Measurements from ENCODE around the gene CCDC149. TPM values are rescaled to one million over a fixed set of nuclear protein-coding genes. Genes with fewer than 3 reads are reported as not detected.

Gene CCDC149
- polyA plus RNA-seq, 1 experiment = 10.2 TPM

DNA sequence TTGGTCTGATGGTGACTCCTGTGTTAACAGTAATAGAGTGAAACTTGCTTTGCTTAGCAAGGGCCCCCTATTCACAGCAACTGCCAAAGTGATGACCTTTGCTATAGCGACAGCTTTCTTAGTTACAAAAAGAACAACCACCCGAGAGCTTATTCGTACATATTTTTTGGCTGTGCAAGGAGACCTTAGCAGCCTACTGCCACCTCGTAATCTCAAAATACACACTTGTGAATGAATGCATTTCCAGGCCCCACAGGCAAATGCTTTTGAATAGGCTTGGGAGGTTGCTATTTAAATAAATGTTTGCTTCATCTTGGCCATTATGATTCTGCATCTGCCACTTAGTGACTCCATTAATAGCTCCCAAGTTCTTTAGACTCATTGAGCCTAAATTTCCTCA is 47.4 kb downstream of the CCDC149 start:
- Histone ChIP-seq H3K27me3 (ENCODE audit: control insufficient read depth, insufficient read depth, low read length) (no peaks in the 10 kb centered on the region), H3K36me3 (ENCODE audit: control insufficient read depth, insufficient read depth, low read length) (peaks cover 1% of the 10 kb centered on the region; the same call in 1 of the 2 replicates), H3K4me3 (ENCODE audit: low read depth, low read length) (no peak overlapping the region)
- ChIA-PET CTCF (no interaction called here), POLR2A (no interaction called here)
- TF ChIP-seq, protein P1, sequence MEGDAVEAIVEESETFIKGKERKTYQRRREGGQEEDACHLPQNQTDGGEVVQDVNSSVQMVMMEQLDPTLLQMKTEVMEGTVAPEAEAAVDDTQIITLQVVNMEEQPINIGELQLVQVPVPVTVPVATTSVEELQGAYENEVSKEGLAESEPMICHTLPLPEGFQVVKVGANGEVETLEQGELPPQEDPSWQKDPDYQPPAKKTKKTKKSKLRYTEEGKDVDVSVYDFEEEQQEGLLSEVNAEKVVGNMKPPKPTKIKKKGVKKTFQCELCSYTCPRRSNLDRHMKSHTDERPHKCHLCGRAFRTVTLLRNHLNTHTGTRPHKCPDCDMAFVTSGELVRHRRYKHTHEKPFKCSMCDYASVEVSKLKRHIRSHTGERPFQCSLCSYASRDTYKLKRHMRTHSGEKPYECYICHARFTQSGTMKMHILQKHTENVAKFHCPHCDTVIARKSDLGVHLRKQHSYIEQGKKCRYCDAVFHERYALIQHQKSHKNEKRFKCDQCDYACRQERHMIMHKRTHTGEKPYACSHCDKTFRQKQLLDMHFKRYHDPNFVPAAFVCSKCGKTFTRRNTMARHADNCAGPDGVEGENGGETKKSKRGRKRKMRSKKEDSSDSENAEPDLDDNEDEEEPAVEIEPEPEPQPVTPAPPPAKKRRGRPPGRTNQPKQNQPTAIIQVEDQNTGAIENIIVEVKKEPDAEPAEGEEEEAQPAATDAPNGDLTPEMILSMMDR (IDR thresholded peaks at IDR 0.05; ENCODE audit: insufficient read depth, low read depth, low read length) = no peak
- no peak for DNase-seq (ENCODE audit: low read depth)

DNA sequence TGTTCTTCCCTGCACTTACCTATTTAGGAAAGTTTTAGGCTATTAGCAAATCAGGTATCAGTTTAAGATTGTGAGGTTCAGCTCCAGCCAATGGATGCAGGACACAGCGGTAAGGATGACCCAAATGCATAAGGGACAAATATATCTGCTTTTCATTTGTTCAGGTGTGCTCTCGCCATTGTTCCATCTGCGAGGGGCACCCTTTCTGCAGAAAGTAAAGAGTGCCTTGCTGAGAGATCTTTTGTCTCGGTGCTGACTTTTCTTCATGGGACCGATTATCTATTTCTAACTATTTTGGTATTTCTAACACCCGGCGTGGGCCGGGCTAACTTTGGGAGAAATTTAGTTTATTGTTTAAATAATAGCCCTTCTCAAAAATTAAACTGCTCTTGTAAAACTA is 49.0 kb downstream of the CCDC149 start:
- ChIA-PET POLR2A (no interaction called here), CTCF (no interaction called here)
- no peak overlapping the region for H3K4me3 ChIP-seq (ENCODE audit: low read depth, low read length)
- no peaks in the 10 kb centered on the region; the same call in 1 of the 2 replicates for H3K36me3 ChIP-seq (ENCODE audit: control insufficient read depth, insufficient read depth, low read length)
- TF ChIP-seq, protein P1 (IDR thresholded peaks at IDR 0.05; ENCODE audit: insufficient read depth, low read depth, low read length) = no peak
- H3K27me3 ChIP-seq (ENCODE audit: control insufficient read depth, insufficient read depth, low read length) = no peaks in the 10 kb centered on the region
- DNase-seq (ENCODE audit: low read depth) = no peak

DNA sequence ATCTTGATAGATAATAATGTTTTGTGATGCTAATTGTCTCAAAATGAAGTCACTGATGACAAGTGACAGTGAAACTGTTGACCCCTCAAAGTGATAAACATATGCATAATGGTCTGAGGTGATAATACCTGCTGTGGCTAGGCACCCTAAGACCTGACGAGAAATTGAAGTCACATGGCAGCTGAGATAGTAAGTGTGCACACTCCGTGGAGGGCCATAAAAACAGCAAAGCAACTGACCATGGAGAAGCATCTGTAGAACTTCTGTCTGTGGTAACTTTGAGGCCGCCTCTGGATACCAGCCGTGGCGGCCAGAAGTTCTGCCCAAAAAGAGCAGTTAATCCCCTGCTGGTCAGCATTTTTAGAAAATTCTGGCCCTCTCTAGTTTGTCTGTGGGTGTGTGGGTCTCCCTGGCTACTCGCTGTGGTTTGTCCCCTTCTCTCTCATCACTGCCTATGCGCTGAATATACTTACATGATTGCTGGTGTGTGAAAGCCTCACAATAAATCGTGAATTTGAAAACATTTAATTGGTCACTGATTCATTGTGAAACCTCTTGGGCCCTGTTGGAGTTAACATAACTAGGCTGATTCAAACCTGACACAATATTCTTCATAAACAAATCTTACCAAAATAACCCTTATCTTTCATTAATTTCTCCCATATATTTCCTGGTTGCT is 50.6 kb downstream of the CCDC149 start:
- Histone ChIP-seq H3K4me3 (ENCODE audit: low read depth, low read length) (no peak overlapping the region), H3K36me3 (ENCODE audit: control insufficient read depth, insufficient read depth, low read length) (no peaks in the 10 kb centered on the region), H3K27me3 (ENCODE audit: control insufficient read depth, insufficient read depth, low read length) (no peaks in the 10 kb centered on the region)
- CTCF ChIA-PET = interaction anchor here (0.6 kb wide), 1 partner anchor 22 kb away, joined by 6 read pairs; no protein-coding TSS in a partner anchor
- POLR2A ChIA-PET = no interaction called here
- TF ChIP-seq, protein P1 (IDR thresholded peaks at IDR 0.05; ENCODE audit: insufficient read depth, low read depth, low read length) = no peak
- DNase-seq (ENCODE audit: low read depth) = no peak

DNA sequence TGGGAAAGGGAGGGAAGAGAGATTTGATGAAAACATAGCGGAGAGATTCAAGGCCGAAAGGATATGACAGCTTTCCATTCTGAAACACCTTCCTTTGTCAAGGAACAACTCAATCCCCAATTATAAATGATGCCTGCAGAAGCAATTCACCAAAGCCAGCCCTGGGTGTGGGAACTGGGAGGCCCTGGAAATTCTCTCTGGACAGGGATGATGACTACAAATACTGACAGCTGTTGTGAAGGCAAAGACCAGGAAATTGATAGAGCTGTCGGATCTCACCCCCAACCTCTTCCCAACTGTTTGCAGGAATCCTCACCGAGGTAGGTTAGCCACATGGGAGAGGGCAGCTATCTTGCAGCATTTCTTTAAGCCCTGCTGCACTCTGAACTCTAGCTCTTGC is 54.3 kb downstream of the CCDC149 start:
- H3K4me3 ChIP-seq (ENCODE audit: low read depth, low read length) = no peak overlapping the region
- TF ChIP-seq, protein P1 (IDR thresholded peaks at IDR 0.05; ENCODE audit: insufficient read depth, low read depth, low read length) = no peak

DNA sequence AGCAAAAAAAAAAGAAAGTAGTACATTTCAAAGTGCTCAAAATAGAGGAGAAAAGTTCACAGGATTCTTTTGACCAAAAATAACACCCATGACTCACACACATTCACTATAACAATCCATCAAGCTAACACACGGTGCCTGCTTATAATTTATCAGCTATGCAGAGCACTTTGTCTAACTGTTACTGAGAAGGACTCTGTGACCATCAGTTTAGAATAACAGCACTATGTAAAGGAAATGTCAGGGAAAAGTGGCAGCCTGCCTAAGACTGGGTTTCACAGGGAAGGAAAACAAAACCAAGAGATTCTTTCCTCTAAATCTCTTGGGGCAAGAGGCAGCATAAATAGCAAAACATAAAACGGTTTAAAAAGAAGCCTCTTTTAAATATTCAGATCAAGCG is 54.8 kb downstream of the CCDC149 start:
- no peaks in the 10 kb centered on the region for H3K36me3 ChIP-seq (ENCODE audit: control insufficient read depth, insufficient read depth, low read length)
- POLR2A ChIA-PET = interaction anchor here (0.5 to 0.7 kb wide), 2 partner anchors 29 to 336 kb away, joined by 3 to 4 read pairs; no protein-coding TSS in a partner anchor
- no peak overlapping the region for H3K4me3 ChIP-seq (ENCODE audit: low read depth, low read length)
- no peaks in the 10 kb centered on the region for H3K27me3 ChIP-seq (ENCODE audit: control insufficient read depth, insufficient read depth, low read length)
- peak; percentile 59 for DNase-seq (ENCODE audit: low read depth)
- CTCF ChIA-PET = interaction anchor here (1.3 to 1.6 kb wide), 2 partner anchors 8 to 369 kb away, joined by 3 to 6 read pairs; no protein-coding TSS in a partner anchor
- TF ChIP-seq, protein P1 (IDR thresholded peaks at IDR 0.05; ENCODE audit: insufficient read depth, low read depth, low read length) = no peak

More for the DNA sequence above, 54.3 kb downstream of the CCDC149 start:
- ChIA-PET POLR2A (interaction anchor here (0.5 kb wide), 1 partner anchor 336 kb away, joined by 4 read pairs; no protein-coding TSS in a partner anchor), CTCF (interaction anchor here (1.2 to 1.6 kb wide), 3 partner anchors 8 to 369 kb away, joined by 3 to 6 read pairs (median 3); no protein-coding TSS in a partner anchor)
- DNase-seq (ENCODE audit: low read depth) = no peak
- Histone ChIP-seq H3K36me3 (ENCODE audit: control insufficient read depth, insufficient read depth, low read length) (no peaks in the 10 kb centered on the region), H3K27me3 (ENCODE audit: control insufficient read depth, insufficient read depth, low read length) (no peaks in the 10 kb centered on the region)
